Amniotic stem cell (primary cell): ENCODE results near the gene XRCC1.
"Not testable (repeated sequence)": the region's sequence is repeated elsewhere in the genome, so short reads cannot be mapped to it uniquely, and the experiment has no call there.

Source experiments
- DNase-seq: peaks from one replicate; lab custom pipeline; 2025; lab: John Stamatoyannopoulos, UW

XRCC1 gene

DNA sequence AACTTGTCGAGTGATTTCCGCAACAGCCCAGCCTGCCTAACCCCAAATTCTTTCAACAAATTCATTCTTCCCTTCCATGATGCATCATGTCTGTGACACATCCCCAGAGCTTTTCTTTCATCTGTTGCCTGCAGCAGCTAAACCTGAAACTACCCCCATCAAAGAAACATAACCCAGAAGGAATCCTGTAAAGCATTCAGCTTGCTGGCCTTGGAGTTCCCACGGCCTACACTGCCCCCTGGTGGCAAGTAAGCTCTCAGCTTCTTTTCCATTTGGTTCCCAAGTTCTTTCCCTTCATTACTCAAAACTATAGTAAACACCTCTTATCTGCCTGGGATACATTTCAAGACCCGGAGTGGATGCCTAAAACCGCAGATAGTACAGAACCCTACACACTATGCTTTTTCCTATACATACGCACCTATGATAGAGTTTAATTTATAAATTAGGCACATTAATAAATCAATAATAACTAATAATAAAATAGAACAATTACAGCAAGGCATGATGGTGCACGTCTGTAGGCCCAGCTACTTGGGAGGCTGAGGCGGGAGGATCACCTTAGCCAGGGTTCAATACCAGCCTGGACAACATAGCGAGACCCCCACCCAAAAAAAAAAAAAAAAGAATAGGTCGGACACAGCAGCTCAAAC, 55.8 kb downstream of the XRCC1 start:
- DNase-seq = peak; percentile 84

DNA sequence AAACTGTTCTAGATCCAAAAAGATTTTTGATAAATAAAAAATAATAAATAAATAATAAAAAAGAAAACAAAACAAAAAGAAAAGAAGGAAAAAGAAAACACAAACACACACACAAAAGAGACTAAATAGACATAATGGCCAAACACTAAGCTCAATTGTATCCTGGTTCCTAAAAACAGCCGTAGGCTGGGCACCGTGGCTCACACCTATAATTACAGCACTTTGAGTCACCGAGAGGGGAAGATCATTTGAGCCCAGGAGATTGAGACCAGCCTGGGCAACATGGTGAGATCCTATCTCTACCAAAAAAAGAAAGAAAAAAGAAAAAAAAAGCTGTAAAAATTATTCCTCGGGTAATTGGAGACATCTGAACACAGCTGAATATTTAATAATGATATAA, 57.3 kb downstream of the XRCC1 start:
- DNase-seq = no peak

DNA sequence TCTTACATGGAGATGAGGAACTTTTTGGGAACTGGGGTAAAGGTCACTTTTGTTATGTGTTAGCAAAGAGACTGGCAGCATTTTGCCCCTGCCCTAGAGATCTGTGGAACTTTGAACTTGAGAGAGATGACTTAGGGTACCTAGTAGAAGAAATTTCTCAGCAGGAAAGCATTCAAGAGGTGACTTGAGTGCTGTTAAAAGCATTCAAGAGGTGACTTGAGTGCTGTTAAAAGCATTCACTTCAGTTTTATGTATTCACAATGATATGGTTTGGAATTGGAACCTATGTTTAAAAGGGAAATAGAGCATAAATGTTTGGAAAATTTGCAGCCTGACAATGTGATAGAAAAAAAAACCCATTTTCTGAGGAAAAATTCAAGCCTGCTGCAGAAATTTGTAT, 62.9 kb downstream of the XRCC1 start:
- DNase-seq = not testable (repeated sequence)

- no peak for DNase-seq
These were observed 64.0 kb downstream of the XRCC1 start for GRCh38 chr19:43511324-43511723.

- no peak for DNase-seq
These were observed 64.6 kb downstream of the XRCC1 start for GRCh38 chr19:43510713-43511112.

GRCh38 chr19:43507880-43508279, 67.4 kb downstream of the XRCC1 start:
- no peak for DNase-seq

DNA sequence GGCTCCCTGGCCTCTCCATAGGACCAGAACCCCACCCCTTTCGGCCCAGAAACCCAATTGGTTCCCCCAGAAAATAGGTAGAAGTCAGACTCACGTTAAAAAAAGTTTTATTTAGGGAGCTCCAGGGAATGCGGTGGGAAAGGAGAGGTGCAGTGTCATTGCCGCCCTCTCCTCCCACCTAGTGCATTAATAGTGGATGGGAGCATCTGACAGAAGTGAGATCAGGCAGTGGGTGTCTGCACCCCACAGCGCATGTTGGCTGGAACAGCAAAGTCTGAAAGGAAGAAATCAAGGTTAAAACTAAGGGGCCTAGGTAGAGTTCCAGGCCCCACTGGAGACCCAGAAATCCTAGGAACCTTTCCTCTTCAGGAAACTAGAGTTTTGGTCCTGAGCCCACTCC, 68.7 kb downstream of the XRCC1 start:
- DNase-seq = no peak

DNA sequence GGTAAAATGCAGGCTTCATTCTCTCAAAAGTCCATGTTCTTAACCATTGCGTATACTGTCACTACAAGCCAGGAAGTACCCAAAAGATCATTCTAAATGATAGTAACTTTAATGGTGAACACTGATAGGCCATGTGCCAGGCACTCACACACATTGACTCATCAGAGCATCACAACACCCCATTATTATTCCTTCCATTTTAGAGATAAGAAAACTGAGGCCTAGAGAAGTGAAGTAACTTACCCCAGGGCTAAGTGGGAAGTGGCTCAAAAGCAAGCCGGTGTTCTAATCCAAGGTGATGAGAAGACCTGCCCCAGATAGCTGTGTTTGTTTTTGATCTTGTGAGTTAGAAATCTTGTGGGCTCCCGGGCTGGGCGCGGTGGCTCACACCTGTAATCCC, 69.4 kb downstream of the XRCC1 start:
- no peak for DNase-seq

- no peak for DNase-seq
These were observed 70.2 kb downstream of the XRCC1 start for GRCh38 chr19:43505186-43505456.

DNA sequence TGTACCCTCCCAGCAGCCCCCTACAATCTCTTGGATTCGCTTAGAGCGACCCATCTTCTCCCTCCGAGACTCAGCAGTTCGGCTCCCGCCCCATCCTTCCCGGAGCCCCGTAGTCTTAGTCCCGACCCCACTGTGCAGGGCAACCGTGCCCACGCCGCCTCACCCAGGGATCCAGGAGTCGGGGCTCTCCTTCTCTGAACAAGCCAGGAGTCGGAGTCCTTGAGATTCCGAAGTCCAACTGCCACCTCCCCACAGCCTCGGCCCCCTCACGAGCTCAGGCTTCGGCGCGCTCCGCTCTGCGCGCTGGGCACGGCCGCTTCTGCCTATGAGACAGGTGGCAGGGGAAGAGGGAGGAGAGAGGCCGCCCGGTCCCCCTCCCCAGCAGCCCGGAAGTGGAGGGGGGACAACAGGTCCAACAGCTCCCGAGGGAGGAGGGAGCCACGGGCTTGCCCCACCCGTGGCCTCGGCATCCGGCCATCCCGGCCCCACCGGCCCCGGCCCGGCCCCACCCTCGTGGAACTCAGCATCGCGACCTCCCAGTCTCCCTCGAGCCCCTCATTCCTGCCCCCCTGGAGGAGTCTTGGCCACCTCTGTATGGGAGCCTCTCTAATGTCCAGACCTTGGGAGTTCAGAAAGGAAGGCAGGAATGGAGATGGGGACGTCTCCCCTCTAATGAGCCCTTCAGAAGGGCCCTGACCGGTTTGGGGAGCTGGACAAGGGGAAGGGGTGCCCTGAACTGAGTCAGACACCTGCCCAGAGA, 70.7 kb downstream of the XRCC1 start, which contains the start of gene PHLDB3:
Gene PHLDB3 (minus strand): TSS at position 321 of the 760 bp plus-strand sequence. CDS start 628 bp downstream, outside the sequence.
- DNase-seq = no peak

GRCh38 chr19:43503501-43504425, 71.6 kb downstream of the XRCC1 start:
- peak; percentile 92 for DNase-seq

DNA sequence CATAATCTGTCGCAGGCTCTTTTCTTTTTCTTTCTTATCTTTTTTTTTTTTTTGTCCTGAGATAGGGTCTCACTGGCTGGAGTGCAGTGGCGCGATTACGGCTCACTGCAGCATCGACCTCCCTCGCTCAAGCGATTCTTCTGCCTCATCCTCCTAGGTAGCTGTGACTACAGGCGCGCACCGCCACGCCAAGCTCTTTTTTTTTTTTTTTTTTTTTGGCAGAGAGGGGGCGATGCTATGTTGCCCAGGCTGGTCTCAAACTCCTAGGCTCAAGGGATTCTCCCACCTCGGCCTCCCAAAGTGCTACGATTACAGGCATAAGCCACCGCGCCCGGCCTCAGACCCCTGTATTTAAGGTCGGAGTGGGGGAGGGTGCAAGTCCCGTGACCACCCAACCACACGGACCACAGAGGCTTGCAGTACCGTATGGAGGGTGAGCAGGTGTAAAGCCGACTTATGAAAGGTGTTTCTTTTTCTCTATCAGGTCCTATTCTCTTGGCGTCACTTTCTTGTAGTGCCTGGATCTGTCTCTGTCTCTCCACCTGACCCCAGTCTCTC, 72.8 kb downstream of the XRCC1 start:
- no peak for DNase-seq

DNA sequence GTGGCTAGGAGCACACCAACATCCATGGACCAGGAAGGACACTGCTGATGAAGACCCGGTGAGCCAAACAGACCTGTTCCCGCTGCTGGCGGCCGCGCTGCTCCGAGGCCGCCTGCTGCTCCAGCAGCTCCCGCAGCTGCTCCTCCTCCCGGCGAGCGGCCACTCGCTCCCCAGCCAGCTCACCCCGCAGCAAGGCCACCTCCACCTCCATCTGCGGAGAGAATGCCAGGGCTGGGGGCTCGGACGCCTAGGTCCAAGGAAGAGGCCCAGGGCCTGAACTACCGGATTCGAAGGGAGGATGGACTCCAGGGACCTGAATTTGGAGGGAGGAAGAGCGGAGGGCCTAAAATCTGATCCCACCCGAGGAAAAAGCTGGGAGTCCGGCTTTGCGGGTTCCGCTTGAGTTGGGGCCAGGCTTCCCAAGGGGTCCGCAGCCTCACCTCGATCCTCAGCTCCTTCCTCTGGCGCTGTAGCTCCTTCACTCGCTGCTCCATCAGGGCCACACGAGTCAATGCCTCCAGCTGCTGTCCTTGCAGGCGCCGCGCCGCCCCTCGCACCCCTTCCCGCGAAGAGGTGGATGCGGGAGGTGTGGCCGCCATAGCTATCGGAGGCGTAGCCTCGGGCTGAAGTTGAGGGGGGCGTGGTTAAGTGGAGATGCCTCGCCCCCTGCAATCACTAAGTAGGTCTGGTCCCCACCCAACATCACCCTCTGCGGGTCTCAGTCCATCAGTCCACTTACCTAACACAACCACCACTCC, 73.5 kb downstream of the XRCC1 start:
- DNase-seq = no peak

- DNase-seq = no peak
These were observed 76.3 kb downstream of the XRCC1 start for GRCh38 chr19:43499042-43499441.

- no peak for DNase-seq
These were observed 77.0 kb downstream of the XRCC1 start for GRCh38 chr19:43498233-43498842.

DNA sequence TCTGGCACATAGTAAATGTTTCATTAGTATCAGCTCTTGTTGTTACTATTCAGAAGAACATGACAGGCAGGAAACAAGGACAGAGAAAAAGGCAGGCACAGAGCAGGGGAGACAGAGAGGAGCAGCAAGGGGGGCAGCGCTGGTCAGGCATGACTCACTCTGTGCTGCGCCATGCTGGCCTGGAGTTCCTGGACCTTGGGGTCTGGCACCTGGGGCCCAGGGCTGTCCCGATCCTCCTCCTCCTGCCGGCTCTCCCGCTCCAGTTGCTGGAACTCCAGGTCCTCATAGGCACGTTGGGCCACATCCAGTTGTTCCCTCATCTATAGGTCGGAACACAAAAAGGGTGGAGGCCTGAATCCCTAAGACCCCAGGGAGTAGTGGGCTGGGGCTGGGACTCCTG, 78.4 kb downstream of the XRCC1 start:
- no peak for DNase-seq

DNA sequence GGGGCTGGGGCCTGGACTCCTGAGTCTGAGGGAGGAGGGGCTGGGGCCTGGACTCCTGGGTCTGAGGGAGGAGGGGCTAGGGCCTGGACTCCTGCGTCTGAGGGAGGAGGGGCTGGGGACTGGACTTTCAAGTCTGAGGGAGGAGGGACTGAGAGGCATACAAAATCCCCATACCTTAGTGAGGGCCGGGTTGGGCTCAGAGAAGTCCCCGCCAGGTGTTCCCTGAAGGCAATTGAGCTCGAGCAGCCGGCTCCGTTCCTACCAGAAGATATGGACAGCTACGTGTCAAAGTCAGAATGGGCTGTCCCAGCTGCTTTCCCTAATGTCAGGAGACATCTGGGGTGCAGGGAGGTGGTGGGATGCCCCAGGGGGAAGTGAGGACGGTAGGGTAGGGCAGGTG, 80.2 kb downstream of the XRCC1 start:
- DNase-seq = no peak
